ENCODE measurements around the gene ARPC5L. TPM values are rescaled to one million over a fixed set of nuclear protein-coding genes. Genes with fewer than 3 reads are reported as not detected.
A peak's percentile ranks its signal among the peaks of the same experiment; 100 is the strongest.

ARPC5L gene
- total and polyA plus RNA-seq, 2 of the 8 experiments (the other 6 are each of a cell fraction or from before 2014, with no cell fraction given) = 34.1 to 50.6 TPM

DNA sequence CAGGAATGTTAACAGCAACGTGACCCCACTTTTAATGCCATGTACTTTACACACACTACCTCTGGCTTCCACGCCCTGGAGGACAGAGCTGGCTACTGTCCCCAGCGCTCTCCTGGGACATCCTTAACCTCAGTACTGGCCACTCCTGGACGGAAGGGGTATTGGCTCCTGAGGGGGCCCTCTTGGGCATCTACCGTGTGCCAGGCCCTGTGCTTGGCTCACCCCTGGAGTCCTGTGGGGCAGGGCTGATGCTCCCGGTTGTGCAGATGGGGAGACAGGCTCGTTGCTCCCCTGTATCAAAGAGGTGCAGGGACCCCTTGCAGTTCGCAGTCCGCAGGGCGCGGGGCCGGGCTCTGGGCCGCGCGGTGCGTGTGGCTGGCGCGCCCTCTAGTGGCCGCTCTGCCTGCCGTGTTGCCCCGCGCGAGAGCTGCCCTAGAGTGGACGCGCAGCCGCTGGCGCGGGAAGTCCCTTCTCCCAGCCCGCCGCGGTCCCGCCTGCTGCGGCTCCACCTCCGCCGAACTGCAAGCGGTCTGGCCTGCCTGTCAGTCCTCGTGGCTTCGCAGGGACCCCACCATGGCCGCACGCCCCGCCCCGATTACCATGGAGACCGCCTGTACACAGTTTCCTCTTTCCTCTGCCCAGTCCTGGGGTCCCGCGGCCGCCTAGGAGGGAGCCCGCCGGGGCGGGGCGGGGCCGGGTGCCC, 8.9 kb upstream of the ARPC5L start, which contains the start of gene WDR38 (continued):
- TF ChIP-seq KDM5A (IDR thresholded peaks at IDR 0.05; ENCODE audit: low read length) (peak; percentile 95), TAF1 (IDR thresholded peaks at IDR 0.05; ENCODE audit: low read depth, low read length) (no peak), BRCA1 (IDR thresholded peaks at IDR 0.05; ENCODE audit: low read depth, low read length) (no peak), TEAD4 (IDR thresholded peaks at IDR 0.05; ENCODE audit: low read depth, low read length) (no peak), RAD21 (IDR thresholded peaks at IDR 0.05 in 1 of 2, conservative IDR thresholded peaks at IDR 0.05 in 1 of 2; ENCODE audit: low read depth in 2 of 2, low read length in 2 of 2) (peak; percentile 74 to 77), SIRT6 (IDR thresholded peaks at IDR 0.05; ENCODE audit: low read length) (no peak), SUZ12 (IDR thresholded peaks at IDR 0.05; ENCODE audit: low read length) (no peak), YY1 (IDR thresholded peaks at IDR 0.05; ENCODE audit: low read depth, low read length) (peak; percentile 57; the same call in 1 of the 2 replicates), FOSL1 (IDR thresholded peaks at IDR 0.05; ENCODE audit: insufficient read depth, low read depth, low read length) (no peak), MAFK (IDR thresholded peaks at IDR 0.05; ENCODE audit: low read depth, low read length) (no peak), EP300 (IDR thresholded peaks at IDR 0.05; ENCODE audit: borderline replicate concordance in 1 of 2, low read depth in 2 of 2, low read length in 2 of 2) (no peak), SRF (IDR thresholded peaks at IDR 0.05; ENCODE audit: low read depth, low read length) (no peak), SP2 (IDR thresholded peaks at IDR 0.05; ENCODE audit: low read length) (no peak), SIN3A (conservative IDR thresholded peaks at IDR 0.05 in 1 of 2, IDR thresholded peaks at IDR 0.05 in 1 of 2; ENCODE audit: low read depth in 1 of 2, low read length in 2 of 2) (peak in 1 of 2 experiments; percentile 84; a peak in 1 of 4 replicates), SIX5 (IDR thresholded peaks at IDR 0.05; ENCODE audit: low read depth, low read length) (no peak), NRF1 (IDR thresholded peaks at IDR 0.05; ENCODE audit: low read depth, low read length) (no peak), HDAC6 (IDR thresholded peaks at IDR 0.05; ENCODE audit: low read depth, low read length) (no peak), TBP (IDR thresholded peaks at IDR 0.05; ENCODE audit: low read depth, low read length) (peak; percentile 35; the same call in 1 of the 2 replicates), TAF7 (optimal IDR thresholded peaks at IDR 0.05; ENCODE audit: borderline replicate concordance, low read depth, low read length) (peak; percentile 20), CTBP2 (IDR thresholded peaks at IDR 0.05; ENCODE audit: borderline replicate concordance, insufficient read depth, insufficient read length, low read length) (no peak), JUND (IDR thresholded peaks at IDR 0.05; ENCODE audit: low read length) (0 out of 2 replicates have a peak, but pooled peaks have one; percentile 7), ASH2L (IDR thresholded peaks at IDR 0.05; ENCODE audit: low read length) (peak; percentile 46), HDAC2 (IDR thresholded peaks at IDR 0.05; ENCODE audit: borderline replicate concordance in 1 of 2, low read depth in 2 of 2, low read length in 2 of 2) (peak; percentile 7 to 87; a peak in 1 of 4 replicates)
- TF ChIP-seq, protein P1, sequence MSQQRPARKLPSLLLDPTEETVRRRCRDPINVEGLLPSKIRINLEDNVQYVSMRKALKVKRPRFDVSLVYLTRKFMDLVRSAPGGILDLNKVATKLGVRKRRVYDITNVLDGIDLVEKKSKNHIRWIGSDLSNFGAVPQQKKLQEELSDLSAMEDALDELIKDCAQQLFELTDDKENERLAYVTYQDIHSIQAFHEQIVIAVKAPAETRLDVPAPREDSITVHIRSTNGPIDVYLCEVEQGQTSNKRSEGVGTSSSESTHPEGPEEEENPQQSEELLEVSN (IDR thresholded peaks at IDR 0.05) = no peak

Data from H1 (cell line).